ENCODE data around the gene CCDC174.

- no peak for TF ChIP-seq CTCF (IDR thresholded peaks at IDR 0.05)
- TF ChIP-seq POLR2A (IDR thresholded peaks at IDR 0.05): no peak
These were observed 49.4 kb upstream of the CCDC174 start for GRCh38 chr3:14602006-14602803.

Measured in testis (tissue), 2 donors.